GM18526 (cell line): ENCODE measurements around the gene THBS1.

Source experiments
- POLR2A ChIP-seq: IDR thresholded peaks from 3 replicates; pipeline ENCODE4 v1.6.1; 2011; ENCODE audit not compliant: insufficient read length; ENCODE audit errors: extremely low read depth

The THBS1 gene

DNA sequence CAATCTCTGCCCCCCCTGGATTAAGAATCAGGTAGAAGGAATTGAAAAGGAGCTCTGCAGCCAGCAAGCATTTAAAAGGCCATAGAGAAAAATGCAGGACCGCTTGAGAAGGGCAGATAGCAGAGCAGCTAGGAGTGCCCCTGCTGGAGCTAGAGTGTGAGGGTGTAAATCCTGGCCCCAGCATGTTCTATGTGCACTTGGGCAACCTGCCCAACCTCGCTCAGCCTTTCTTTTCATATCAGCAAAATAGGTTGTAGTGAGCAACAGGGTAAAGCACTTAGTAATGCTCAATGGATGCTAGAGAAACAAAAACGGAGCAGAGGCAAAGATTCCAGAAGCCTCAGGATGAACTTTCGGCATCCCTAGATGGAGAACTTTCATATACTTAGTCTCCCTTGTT, 25.0 kb upstream of the THBS1 start:
- no peak for TF ChIP-seq POLR2A

GRCh38 chr15:39556461-39556860, 24.4 kb upstream of the THBS1 start:
- TF ChIP-seq POLR2A, result no peak

DNA sequence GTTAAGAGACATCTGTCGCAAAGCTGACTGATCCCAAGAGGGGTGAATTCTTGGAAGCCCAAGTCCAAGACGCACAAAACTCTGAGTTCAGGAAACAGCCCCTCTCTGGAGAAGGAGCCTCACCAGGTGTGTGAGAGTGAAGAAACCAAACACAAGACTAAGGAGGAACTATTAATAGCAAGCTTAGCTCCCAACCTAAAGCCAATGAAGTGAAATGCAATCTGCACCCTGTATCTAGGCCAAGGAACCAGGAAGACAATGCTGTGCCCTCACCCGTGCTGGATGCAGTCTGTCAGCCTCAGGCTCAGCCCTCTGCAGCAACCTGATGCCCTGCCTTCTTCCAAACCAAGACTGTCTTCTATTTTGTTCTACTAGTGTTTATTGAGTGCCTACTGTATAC, 22.5 kb upstream of the THBS1 start:
- no peak for TF ChIP-seq POLR2A

GRCh38 chr15:39564972-39565665, 15.8 kb upstream of the THBS1 start:
- TF ChIP-seq POLR2A, result no peak

DNA sequence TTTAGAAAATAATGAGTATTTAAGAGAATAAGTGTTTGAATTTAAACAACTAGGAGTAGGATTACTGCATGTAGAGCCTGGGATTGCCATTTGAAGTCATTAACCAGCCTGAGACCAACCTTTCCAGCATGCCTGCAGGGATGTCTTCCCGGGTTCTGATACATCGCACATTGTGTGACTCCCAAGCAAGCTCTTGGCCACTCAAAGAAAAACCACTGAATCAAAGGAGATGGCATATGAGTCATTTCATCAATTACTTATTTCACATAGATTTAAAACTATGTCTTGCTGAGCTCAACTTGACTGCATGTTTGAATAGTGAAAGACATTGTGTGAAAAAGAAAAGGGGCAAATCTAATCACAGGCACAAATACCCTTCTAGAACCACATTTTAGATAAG, 15.0 kb upstream of the THBS1 start:
- no peak for TF ChIP-seq POLR2A

- no peak for TF ChIP-seq POLR2A
These were observed 7.6 kb upstream of the THBS1 start for GRCh38 chr15:39573287-39573686.

GRCh38 chr15:39573844-39574243, 7.0 kb upstream of the THBS1 start:
- no peak for TF ChIP-seq POLR2A

- no peak for TF ChIP-seq POLR2A
These were observed 6.5 kb upstream of the THBS1 start for GRCh38 chr15:39574427-39574826.

- no peak for TF ChIP-seq POLR2A
These were observed 5.7 kb upstream of the THBS1 start for GRCh38 chr15:39575180-39575579.

DNA sequence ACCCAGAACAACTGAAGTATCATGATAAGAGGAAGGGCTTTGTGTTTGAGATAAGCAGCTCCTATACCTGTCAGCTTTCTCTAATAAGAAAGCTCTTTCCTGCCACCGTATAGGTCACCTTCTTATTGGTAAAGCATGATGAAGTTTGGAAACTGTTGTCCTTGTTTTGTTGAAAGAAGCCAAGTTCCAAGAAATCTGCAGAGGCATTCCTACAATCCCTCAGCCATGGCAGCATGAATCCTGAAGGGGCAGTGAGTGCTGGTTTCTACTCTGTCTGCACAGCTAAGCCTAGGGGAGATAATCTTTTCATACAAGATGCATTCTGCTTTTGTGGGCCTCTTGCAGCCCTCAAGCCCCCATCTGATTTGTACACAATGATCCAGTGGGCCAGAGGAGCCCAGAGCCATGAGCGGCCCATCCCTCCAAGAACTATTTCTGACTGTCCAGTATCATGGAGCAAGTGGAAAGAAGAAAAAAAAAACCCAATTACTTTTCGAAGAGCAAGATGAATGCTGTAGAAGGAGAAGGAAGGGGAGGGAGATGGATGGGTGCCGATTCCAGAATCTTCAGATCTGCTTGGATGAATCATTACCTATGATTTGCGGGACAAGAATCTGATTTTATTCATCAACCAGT, 1.9 kb upstream of the THBS1 start:
- no peak for TF ChIP-seq POLR2A

DNA sequence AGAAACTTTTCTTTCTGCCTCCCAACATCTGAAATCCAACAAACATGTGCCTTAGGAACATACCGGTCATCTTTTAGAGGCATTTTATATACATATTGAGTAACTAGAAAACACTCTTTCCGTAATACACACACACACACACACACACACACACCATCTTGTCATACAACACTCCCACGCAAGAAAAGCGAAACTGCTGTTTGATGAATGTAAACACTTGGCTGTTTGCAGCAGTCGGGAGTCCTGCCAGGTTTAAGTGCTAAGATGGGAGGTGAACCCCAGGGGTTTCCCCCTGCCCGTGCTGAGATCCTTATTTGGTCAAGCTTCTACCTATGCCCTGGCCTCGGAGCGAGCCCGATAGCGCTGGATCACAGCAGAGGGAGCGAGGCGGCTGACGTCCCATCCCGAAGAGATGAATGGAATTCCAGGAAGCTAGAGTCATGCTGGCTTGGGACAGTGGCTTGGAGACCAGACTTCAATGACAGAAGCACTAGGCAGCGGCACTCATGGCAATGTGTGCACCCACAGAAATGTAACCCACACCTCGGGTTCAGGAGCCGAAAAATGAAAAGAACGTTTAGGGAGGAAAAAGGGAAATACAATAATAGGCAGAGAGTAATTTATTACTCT, 1.3 kb upstream of the THBS1 start:
- no peak for TF ChIP-seq POLR2A

- TF ChIP-seq POLR2A, result no peak
These were observed 778 bp upstream of the THBS1 start for GRCh38 chr15:39580117-39580484.

DNA sequence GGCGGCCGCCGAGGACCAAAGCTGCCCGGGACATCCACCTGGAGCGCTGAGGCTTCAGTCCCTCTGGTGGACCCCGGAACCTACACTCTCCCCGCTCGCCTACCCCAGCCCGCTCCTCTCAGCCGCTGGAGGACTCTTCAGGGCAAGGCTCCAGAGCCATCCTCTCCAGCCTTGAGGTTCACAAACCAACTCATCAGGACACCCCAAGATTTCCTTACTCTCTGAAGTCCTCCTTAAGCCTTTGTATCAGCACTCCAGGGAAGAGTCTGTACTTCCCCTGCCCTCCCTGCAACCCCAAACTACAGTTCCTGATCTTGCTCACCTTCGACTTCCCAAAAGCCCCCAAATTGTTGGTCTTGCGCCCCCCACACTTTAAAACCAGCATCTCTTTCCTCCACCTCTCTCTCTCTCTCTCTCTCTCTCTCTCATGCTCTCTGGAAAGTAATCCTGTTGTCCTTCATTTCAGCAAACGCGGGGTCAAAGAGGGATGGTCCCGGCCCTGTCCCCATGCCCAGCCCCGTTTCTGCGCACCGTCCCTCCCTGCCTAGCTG, 438 bp downstream of the THBS1 start:
- no peak for TF ChIP-seq POLR2A

DNA sequence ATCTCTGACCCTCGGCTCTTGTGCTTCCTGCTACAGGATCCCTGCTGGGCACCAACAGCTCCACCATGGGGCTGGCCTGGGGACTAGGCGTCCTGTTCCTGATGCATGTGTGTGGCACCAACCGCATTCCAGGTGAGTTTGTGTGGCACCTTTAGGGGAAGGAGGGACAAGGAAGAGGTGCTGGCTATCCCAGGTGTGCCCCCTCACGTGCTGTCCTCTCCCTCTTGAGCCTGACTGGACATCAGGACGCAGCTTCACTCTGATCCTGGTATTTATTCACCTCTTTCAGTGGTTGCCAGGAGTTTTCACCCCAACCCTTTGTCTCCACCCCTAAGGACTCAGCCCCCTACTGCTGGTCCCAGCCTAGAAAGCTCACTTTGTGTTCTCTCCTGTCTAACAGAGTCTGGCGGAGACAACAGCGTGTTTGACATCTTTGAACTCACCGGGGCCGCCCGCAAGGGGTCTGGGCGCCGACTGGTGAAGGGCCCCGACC, 960 bp downstream of the THBS1 start:
- no peak for TF ChIP-seq POLR2A

DNA sequence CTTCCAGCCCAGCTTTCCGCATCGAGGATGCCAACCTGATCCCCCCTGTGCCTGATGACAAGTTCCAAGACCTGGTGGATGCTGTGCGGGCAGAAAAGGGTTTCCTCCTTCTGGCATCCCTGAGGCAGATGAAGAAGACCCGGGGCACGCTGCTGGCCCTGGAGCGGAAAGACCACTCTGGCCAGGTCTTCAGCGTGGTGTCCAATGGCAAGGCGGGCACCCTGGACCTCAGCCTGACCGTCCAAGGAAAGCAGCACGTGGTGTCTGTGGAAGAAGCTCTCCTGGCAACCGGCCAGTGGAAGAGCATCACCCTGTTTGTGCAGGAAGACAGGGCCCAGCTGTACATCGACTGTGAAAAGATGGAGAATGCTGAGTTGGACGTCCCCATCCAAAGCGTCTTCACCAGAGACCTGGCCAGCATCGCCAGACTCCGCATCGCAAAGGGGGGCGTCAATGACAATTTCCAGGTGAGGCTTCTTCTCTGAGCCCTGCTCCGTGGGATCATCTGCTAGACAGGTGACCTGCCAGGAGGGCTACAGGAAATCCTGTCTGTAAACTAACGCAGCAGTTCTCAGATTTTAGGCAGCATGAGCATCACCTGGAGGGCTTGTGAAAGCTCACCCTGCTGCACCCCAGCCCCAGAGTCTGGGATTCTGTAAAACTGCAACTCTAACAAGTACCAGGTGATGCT, 1.6 kb downstream of the THBS1 start:
- TF ChIP-seq POLR2A, result no peak
